ENCODE results near the gene ANGEL1. TPM values are rescaled to one million over a fixed set of nuclear protein-coding genes. Genes with fewer than 3 reads are reported as not detected.

The ANGEL1 gene
- total and polyA plus RNA-seq, 2 experiments from 2014 or later, result 5.3 to 31.6 TPM

DNA sequence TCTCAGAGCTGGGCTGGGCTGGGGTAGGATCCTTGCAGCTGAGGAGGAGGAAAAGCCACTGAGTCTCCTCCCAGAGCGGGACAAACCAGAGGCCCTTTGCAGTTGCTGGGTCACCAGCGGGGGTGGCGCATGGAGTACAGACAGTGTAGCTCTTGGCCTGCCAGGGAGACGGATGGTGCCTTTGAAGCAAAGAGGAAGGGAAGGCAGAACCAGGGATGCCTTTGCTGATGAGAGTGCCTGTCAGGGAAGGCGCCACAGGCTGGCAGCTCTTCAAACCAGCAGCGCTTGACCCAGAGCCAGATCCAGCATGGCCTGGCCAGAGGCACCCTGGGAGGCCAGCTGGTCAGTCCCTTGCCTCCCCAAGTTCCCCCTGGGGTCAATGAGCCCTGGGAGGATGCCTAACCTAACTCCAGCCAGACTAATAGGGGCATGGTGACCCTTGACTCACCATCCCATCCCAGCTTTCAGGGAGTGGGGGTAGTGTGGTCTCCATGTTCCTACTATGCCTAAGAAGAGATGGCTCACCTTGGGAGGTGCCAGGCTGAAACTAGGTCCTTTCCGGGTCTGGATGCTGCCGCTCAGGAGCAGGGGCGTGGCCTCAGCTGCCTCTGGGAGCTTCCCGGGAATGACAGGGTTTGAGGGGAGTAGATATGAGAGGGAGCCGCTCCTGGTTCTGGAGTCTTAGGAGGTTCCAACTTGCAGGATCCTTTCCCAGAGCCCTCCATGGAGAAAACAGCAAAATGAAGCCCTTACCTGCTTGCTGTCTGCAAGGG lies 31.6 kb downstream of the ANGEL1 start:
- Mint-ChIP-seq H3K9me3 (no peaks in the 10 kb centered on the region), H3K36me3 (ENCODE audit: low read depth) (peaks cover 21% of the 10 kb centered on the region; the same call in 2 of the 3 replicates), H3K27me3 (ENCODE audit: insufficient read depth, low read depth, poor library complexity) (peaks cover 13% of the 10 kb centered on the region), H3K4me1 (peaks cover 24% of the 10 kb centered on the region), H3K27ac (no peak overlapping the region), H3K4me3 (no peak overlapping the region)
- TF ChIP-seq CREB1 (CRISPR knock-in tag; IDR thresholded peaks at IDR 0.05; ENCODE audit: low read depth) (no peak), STAT1 (IDR thresholded peaks at IDR 0.05; ENCODE audit: unreplicated experiment) (no peak), EZH2 (IDR thresholded peaks at IDR 0.05; ENCODE audit: low read depth, unreplicated experiment) (no peak)
- TF ChIP-seq, protein P1, sequence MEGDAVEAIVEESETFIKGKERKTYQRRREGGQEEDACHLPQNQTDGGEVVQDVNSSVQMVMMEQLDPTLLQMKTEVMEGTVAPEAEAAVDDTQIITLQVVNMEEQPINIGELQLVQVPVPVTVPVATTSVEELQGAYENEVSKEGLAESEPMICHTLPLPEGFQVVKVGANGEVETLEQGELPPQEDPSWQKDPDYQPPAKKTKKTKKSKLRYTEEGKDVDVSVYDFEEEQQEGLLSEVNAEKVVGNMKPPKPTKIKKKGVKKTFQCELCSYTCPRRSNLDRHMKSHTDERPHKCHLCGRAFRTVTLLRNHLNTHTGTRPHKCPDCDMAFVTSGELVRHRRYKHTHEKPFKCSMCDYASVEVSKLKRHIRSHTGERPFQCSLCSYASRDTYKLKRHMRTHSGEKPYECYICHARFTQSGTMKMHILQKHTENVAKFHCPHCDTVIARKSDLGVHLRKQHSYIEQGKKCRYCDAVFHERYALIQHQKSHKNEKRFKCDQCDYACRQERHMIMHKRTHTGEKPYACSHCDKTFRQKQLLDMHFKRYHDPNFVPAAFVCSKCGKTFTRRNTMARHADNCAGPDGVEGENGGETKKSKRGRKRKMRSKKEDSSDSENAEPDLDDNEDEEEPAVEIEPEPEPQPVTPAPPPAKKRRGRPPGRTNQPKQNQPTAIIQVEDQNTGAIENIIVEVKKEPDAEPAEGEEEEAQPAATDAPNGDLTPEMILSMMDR (conservative IDR thresholded peaks at IDR 0.05; ENCODE audit: low read depth in 2 of 2), result no peak
- TF ChIP-seq, protein P2, sequence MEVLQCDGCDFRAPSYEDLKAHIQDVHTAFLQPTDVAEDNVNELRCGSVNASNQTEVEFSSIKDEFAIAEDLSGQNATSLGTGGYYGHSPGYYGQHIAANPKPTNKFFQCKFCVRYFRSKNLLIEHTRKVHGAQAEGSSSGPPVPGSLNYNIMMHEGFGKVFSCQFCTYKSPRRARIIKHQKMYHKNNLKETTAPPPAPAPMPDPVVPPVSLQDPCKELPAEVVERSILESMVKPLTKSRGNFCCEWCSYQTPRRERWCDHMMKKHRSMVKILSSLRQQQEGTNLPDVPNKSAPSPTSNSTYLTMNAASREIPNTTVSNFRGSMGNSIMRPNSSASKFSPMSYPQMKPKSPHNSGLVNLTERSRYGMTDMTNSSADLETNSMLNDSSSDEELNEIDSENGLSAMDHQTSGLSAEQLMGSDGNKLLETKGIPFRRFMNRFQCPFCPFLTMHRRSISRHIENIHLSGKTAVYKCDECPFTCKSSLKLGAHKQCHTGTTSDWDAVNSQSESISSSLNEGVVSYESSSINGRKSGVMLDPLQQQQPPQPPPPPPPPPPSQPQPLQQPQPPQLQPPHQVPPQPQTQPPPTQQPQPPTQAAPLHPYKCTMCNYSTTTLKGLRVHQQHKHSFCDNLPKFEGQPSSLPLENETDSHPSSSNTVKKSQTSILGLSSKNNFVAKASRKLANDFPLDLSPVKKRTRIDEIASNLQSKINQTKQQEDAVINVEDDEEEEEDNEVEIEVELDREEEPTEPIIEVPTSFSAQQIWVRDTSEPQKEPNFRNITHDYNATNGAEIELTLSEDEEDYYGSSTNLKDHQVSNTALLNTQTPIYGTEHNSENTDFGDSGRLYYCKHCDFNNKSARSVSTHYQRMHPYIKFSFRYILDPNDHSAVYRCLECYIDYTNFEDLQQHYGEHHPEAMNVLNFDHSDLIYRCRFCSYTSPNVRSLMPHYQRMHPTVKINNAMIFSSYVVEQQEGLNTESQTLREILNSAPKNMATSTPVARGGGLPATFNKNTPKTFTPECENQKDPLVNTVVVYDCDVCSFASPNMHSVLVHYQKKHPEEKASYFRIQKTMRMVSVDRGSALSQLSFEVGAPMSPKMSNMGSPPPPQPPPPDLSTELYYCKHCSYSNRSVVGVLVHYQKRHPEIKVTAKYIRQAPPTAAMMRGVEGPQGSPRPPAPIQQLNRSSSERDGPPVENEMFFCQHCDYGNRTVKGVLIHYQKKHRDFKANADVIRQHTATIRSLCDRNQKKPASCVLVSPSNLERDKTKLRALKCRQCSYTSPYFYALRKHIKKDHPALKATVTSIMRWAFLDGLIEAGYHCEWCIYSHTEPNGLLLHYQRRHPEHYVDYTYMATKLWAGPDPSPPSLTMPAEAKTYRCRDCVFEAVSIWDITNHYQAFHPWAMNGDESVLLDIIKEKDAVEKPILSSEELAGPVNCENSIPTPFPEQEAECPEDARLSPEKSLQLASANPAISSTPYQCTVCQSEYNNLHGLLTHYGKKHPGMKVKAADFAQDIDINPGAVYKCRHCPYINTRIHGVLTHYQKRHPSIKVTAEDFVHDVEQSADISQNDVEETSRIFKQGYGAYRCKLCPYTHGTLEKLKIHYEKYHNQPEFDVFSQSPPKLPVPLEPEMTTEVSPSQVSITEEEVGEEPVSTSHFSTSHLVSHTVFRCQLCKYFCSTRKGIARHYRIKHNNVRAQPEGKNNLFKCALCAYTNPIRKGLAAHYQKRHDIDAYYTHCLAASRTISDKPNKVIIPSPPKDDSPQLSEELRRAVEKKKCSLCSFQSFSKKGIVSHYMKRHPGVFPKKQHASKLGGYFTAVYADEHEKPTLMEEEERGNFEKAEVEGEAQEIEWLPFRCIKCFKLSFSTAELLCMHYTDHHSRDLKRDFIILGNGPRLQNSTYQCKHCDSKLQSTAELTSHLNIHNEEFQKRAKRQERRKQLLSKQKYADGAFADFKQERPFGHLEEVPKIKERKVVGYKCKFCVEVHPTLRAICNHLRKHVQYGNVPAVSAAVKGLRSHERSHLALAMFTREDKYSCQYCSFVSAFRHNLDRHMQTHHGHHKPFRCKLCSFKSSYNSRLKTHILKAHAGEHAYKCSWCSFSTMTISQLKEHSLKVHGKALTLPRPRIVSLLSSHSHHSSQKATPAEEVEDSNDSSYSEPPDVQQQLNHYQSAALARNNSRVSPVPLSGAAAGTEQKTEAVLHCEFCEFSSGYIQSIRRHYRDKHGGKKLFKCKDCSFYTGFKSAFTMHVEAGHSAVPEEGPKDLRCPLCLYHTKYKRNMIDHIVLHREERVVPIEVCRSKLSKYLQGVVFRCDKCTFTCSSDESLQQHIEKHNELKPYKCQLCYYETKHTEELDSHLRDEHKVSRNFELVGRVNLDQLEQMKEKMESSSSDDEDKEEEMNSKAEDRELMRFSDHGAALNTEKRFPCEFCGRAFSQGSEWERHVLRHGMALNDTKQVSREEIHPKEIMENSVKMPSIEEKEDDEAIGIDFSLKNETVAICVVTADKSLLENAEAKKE (CRISPR knock-in tag; IDR thresholded peaks at IDR 0.05), result no peak
- H3K36me3 ChIP-seq (ENCODE audit: insufficient read depth), result peaks cover 4% of the 10 kb centered on the region; the same call in 1 of the 2 replicates
- no peaks in the 10 kb centered on the region for H3K79me2 ChIP-seq (replicated peaks; ENCODE audit: insufficient read depth)
- no peaks in the 10 kb centered on the region for H3K9me2 ChIP-seq (ENCODE audit: insufficient read depth)
- H3F3A ChIP-seq (replicated peaks; ENCODE audit: low read depth), result no peaks in the 10 kb centered on the region
- H3K4me3 ChIP-seq, result no peak overlapping the region
- H3K27ac ChIP-seq (ENCODE audit: low read depth), result no peak overlapping the region
- H4K20me1 ChIP-seq (replicated peaks; ENCODE audit: insufficient read depth), result 0 out of 2 replicates have a peak, but pooled peaks cover 3% of the 10 kb centered on the region
- H3K4me1 ChIP-seq (ENCODE audit: insufficient read depth), result no peaks in the 10 kb centered on the region
- H2AFZ ChIP-seq, result no peak overlapping the region
- ATAC-seq (no peak), DNase-seq (ENCODE audit: low spot score) (no peak)
- no peak overlapping the region for H3K4me2 ChIP-seq
- no peaks in the 10 kb centered on the region for H3K27me3 ChIP-seq (ENCODE audit: insufficient read depth)
